GM18873 (cell line): ENCODE results near the gene MINAR2.

Source experiments
- ATAC-seq: cut with Tn5 transposase; IDR thresholded peaks from one replicate; pipeline ENCODE4 v1.9.1; 2021; ENCODE audit warnings: mild to moderate bottlenecking, moderate library complexity, moderate number of reproducible peaks; ENCODE audit not compliant: unreplicated experiment, low FRiP score

Gene MINAR2

DNA sequence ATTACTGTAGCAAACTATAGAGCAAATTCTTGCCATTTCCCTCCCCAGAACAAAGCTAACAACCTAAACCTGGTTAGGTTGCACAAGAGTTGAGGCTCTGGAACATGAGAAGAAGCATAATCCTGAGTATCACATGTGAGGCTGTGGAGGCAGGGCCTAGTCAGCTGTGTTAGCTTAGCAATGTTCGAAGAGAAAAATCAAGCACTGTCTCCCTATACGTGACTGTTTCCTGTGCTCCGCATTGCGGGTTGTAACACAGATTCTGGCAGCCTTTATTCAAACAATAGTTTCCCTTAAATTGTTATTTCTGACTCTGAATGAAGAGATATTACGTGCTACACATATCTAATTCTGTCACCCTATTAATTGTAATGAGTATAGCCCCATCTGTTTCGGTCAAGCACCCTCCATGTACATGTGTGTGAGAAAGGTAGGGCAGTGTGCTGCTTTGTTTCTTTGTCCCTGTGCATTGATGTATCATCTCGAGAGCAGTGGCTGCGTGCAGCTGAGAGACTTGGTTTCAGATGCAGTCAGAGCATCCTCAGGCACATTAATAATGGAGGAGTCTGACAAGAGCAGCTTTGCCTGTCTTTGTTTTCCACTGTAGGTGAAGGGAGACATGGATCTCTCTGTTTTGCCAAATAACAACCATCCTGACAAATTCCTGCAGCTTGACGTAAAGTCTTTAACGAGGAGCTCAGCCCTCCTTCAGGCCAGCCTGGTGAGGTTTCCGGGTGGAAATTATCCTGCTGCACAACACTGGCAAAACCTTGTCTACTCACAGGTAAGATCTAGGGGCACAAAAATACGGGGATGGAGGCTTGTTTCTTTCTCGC lies at the start of gene MINAR2:
TSS of gene MINAR2 (plus strand) at position 523 of the 836 bp plus-strand sequence. CDS start at position 620, 97 bp downstream.
- ATAC-seq = no peak

DNA sequence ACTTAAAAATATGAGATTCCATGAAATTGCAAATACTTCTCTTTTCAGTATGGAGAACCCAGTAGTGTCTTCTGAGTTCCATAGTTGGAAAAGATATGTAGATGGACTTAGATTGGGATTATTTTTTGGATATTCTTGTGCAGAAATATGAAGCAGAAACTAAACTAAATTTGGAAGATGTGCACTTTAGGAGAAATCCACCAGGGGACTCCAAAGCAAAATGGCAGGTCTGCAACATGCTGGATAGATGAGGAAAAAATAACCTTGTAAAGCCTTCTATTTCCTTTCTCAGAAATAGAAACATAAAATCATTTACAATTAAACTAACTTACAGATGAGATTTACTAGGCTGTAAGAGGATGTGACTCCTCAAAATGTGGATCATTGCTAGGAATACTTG lies 49.2 kb upstream of the MINAR2 start:
- ATAC-seq = no peak

GRCh38 chr5:129716235-129716634 lies 31.7 kb upstream of the MINAR2 start:
- ATAC-seq = no peak

- no peak for ATAC-seq
Measured at GRCh38 chr5:129716651-129717050, 31.2 kb upstream of the MINAR2 start.

DNA sequence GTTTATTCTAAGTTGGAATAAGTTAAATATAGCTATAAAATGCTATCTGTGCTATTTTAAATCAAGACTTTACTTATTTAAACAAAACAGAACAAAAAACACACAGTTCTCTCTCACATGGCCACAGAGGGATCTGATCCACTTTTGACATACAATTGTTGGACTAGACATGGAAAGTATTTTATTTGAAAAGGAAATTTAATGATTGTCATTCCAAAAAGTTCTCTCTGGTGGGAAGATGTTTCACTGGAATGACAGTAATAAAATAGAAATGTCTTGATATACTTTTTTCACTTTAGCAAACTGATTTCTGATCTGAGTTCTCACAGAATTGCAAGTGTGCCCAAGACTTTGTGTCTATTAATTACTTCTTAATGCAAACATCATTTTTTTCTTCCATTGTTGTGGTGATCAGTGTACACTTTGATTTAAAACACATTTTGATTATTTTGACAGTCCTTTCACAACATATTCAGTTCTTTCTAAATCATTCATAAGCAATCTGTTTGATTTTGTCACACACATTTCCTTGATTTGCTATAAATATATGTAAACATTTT lies 30.1 kb upstream of the MINAR2 start:
- ATAC-seq = no peak

- no peak for ATAC-seq
Measured at GRCh38 chr5:129718471-129719090, 29.3 kb upstream of the MINAR2 start.

GRCh38 chr5:129724222-129724621 lies 23.7 kb upstream of the MINAR2 start:
- ATAC-seq = no peak

DNA sequence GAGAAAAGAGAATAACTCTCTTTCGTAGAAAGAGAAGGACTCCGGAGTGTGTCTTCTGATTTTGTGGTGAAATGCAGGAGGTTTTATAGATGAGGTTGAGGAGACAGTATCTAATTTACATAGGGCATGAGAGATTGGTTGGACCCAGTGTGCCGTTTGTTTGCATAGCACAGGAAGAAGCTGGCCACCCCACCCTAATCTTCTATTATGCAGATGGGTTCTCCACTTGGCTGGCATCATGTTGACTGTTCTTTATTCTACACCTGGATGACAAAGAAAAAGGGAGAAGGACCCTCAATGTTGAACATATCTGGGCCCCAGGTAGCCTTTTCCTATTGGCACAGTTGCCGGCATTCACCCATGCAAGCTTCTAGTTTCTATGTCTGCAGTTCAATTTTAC lies 23.2 kb upstream of the MINAR2 start:
- ATAC-seq = no peak

- no peak for ATAC-seq
Measured at GRCh38 chr5:129739773-129740172, 8.1 kb upstream of the MINAR2 start.

- no peak for ATAC-seq
Measured at GRCh38 chr5:129743541-129744187, 4.2 kb upstream of the MINAR2 start.

GRCh38 chr5:129745997-129746396 lies 1.9 kb upstream of the MINAR2 start:
- no peak for ATAC-seq

GRCh38 chr5:129746876-129747275 lies 1.0 kb upstream of the MINAR2 start:
- no peak for ATAC-seq

DNA sequence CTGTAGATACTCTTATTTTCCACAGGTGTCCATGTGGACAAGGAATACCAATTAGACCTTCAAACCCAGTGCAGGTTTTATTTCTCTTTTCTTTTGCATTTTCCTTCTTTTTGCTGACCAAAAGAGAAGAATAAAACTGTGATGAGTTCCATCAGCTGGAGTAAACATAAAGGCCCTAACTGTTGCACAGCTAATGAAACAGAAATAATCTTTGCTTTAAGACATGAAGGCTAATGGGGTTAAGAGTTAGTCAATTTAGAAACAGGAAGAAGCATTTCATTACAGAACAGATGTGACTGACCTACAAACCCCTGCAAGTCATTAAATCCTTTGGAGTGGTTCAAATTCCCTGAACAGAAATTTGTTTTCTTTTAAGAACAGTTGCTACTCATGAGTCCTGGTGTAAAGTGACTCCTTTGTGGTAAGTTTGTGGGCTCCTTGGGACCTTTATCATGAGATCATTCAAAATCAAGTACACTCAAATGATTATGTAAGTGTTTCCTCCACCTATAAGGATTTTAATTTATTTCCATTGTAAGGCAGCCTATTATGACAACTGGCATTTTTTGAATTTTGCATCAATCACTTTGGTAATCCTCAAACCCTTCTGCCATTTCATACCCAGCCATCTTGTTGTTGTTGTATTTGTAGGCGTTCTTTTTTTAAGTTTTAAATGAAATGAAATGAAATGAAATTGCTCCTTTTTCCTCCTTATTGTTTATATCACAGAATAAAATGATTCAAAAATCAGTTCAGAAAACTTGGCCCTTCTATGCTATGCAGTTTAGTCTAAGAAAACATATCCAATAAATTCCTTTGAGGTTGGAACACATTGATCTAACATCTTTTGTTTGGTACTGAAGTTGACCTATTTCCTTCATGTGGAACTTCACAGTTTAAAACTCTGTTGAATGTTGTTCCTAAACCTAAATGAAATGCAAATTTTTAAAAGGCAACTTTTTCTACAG lies 1.3 kb downstream of the MINAR2 start:
- no peak for ATAC-seq

GRCh38 chr5:129760636-129761325 lies 12.9 kb downstream of the MINAR2 start:
- ATAC-seq = no peak

DNA sequence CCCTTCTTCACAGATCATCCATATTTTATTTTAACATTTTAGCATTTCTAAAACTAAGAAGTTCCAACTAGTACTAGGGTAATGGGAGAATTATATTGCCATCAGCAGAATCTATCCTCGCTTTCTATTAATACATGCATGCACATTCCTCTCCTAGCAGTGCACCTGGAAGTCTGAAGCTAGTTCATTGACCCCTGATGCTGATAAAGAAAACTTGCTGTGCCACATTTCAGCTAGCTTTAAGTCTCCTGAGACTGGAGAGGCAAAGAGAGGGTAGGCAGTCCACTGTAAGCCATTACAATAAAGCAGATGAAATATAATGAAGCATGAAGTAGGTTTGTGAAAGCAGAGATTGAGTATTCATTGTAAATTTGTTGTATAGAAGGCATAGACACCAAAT lies 15.8 kb downstream of the MINAR2 start:
- no peak for ATAC-seq

GRCh38 chr5:129766798-129767197 lies 18.9 kb downstream of the MINAR2 start:
- ATAC-seq = no peak

- ATAC-seq = peak; percentile 86
Measured at GRCh38 chr5:129767927-129768380, 20.1 kb downstream of the MINAR2 start.

GRCh38 chr5:129768735-129769134 lies 20.8 kb downstream of the MINAR2 start:
- ATAC-seq = no peak
